Thyroid gland (tissue), 4 donors: Measurements from ENCODE around the gene TMEM222.

Source experiments
- POLR2A ChIP-seq, 2 donors: fragments of 450-650 bp; IDR thresholded peaks; one replicate each; pipeline ENCODE4 v1.6.1; 2017; ENCODE audit warnings: antibody characterized with exemption in 2 of 2, mild to moderate bottlenecking in 2 of 2, moderate library complexity in 1 of 2
- TF ChIP-seq, protein P1 (sequence below), 6 experiments: fragments of 200-600 bp in 3 of 6; fragments of 450-650 bp in 3 of 6; sonication (generic) in 3 of 6; IDR thresholded peaks; one replicate each; pipeline ENCODE4 v1.5.1; 2016 to 2019; ENCODE audit warnings: antibody characterized with exemption in 6 of 6, mild to moderate bottlenecking in 2 of 6, inconsistent platforms in 1 of 6, moderate library complexity in 1 of 6

- TF ChIP-seq, protein P1, sequence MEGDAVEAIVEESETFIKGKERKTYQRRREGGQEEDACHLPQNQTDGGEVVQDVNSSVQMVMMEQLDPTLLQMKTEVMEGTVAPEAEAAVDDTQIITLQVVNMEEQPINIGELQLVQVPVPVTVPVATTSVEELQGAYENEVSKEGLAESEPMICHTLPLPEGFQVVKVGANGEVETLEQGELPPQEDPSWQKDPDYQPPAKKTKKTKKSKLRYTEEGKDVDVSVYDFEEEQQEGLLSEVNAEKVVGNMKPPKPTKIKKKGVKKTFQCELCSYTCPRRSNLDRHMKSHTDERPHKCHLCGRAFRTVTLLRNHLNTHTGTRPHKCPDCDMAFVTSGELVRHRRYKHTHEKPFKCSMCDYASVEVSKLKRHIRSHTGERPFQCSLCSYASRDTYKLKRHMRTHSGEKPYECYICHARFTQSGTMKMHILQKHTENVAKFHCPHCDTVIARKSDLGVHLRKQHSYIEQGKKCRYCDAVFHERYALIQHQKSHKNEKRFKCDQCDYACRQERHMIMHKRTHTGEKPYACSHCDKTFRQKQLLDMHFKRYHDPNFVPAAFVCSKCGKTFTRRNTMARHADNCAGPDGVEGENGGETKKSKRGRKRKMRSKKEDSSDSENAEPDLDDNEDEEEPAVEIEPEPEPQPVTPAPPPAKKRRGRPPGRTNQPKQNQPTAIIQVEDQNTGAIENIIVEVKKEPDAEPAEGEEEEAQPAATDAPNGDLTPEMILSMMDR (IDR thresholded peaks at IDR 0.05): no peak
- TF ChIP-seq POLR2A (IDR thresholded peaks at IDR 0.05): no peak
These were observed 742 bp downstream of the TMEM222 start for GRCh38 chr1:27322569-27323240.
